ENCODE measurements around the gene KTN1.

DNA sequence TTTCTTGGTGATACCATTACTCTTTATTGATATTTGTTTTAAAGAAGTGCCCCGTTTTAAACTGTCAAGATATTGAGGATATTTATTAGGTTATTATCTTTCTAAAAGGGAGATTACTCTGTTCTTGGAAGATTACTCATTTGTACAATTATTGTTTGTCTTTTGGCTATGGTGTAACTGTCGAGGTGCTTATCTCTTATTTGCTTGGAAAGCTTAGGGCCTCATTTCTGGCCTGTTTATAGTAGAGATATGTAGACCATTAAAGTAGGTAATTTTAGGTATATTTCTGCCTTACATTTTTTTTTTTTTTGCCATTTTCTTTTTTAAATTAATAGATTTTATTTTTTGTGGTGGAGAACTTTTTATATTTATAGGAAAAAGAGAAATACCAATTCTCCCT is 74.2 kb downstream of the KTN1 start:
- no peak for TF ChIP-seq GATA2 (IDR thresholded peaks at IDR 0.05; ENCODE audit: low read depth, low read length)
- no peak for TF ChIP-seq GATA3 (IDR thresholded peaks at IDR 0.05; ENCODE audit: low read depth, low read length)

Data from SH-SY5Y (cell line).